CD4-positive, alpha-beta T cell (primary cell): Measurements from ENCODE around the gene UBE2N. TPM values are rescaled to one million over a fixed set of nuclear protein-coding genes. Genes with fewer than 3 reads are reported as not detected.
A peak's percentile ranks its signal among the peaks of the same experiment; 100 is the strongest.

ENCODE experiments used
- ATAC-seq: fragments of 200-7000 bp; cut with Tn5 transposase; one replicate; pipeline ENCODE4 v1.10.0; 2022; ENCODE audit warnings: mild to moderate bottlenecking; ENCODE audit not compliant: poor library complexity
- CTCF ChIA-PET: fragments of 350-600 bp; sonication (Branson Sonifier 250); formaldehyde crosslinking; loops from one replicate; lab custom pipeline; 2021; ENCODE audit warnings: antibody characterized with exemption, inconsistent platforms; lab: Charles Lee
- POLR2A ChIA-PET: fragments of 350-600 bp; sonication (Branson Sonifier 250); formaldehyde crosslinking; loops from one replicate; lab custom pipeline; 2021; ENCODE audit warnings: antibody characterized with exemption, inconsistent platforms; lab: Charles Lee
- DNase-seq, 14 experiments: peaks; one replicate each; pipeline ENCODE4 v3.0.0-alpha.2; 2013 to 2020; ENCODE audit warnings: mixed read lengths in 2 of 14
- H3K27ac ChIP-seq, 2 donors: one replicate each; pipeline versions ENCODE4 v1.5.1 to v1.7.0; 2013; ENCODE audit warnings: low read length in 2 of 2, low read depth in 1 of 2, mild to moderate bottlenecking in 1 of 2
- H3K27me3 ChIP-seq, 2 experiments: 1 replicate in 1 of 2; 2 replicates in 1 of 2; pipeline versions ENCODE4 v1.6.1 to v1.7.0; 2013; ENCODE audit warnings: low read length in 2 of 2, control low read depth in 1 of 2, mild to moderate bottlenecking in 1 of 2, moderate library complexity in 1 of 2; ENCODE audit not compliant: insufficient read depth in 2 of 2, control insufficient read depth in 1 of 2
- H3K36me3 ChIP-seq: one replicate; pipeline ENCODE4 v1.6.1; 2013; ENCODE audit warnings: low read length, control low read depth; ENCODE audit not compliant: insufficient read depth
- H3K4me1 ChIP-seq: one replicate; pipeline ENCODE4 v1.6.1; 2013; ENCODE audit warnings: low read length, control low read depth; ENCODE audit not compliant: insufficient read depth
- H3K4me3 ChIP-seq: one replicate; pipeline ENCODE4 v1.5.1; 2013; ENCODE audit warnings: mild to moderate bottlenecking, low read length, moderate library complexity
- H3K9me3 ChIP-seq, 2 experiments: 1 replicate in 1 of 2; 2 replicates in 1 of 2; pipeline versions ENCODE4 v1.6.1 to v1.7.0; 2013; ENCODE audit warnings: low read length in 2 of 2, mild to moderate bottlenecking in 2 of 2, control low read depth in 1 of 2, moderate library complexity in 1 of 2; ENCODE audit not compliant: control insufficient read depth in 1 of 2, insufficient read depth in 1 of 2
- H3K27ac Mint-ChIP-seq: one replicate; pipeline ENCODE4 v1.8.0; 2020; ENCODE audit warnings: mixed read lengths
- H3K27me3 Mint-ChIP-seq: one replicate; pipeline ENCODE4 v1.8.0; 2021; ENCODE audit warnings: mixed read lengths
- H3K36me3 Mint-ChIP-seq: one replicate; pipeline ENCODE4 v1.8.0; 2021; ENCODE audit warnings: low read depth, mixed read lengths
- H3K4me1 Mint-ChIP-seq: one replicate; pipeline ENCODE4 v1.8.0; 2021; ENCODE audit warnings: low read depth, mixed read lengths
- H3K4me3 Mint-ChIP-seq: one replicate; pipeline ENCODE4 v1.8.0; 2020; ENCODE audit warnings: mild to moderate bottlenecking, mixed read lengths
- H3K9me3 Mint-ChIP-seq: one replicate; pipeline ENCODE4 v1.8.0; 2020; ENCODE audit warnings: mixed read lengths
- CTCF ChIP-seq: fragments of 200-600 bp; IDR thresholded peaks from one replicate; pipeline ENCODE4 v1.8.0; 2022; ENCODE audit warnings: antibody characterized with exemption, mild to moderate bottlenecking
- intact Hi-C, 2 experiments: fragments of 100-400 bp; cut with DNase I in 1 of 2; cut with micrococcal nuclease in 1 of 2; formaldehyde crosslinking; loops; one replicate each; pipeline versions ENCODE4 v1.15.1 to v1.9.0; 2023 to 2025; cut with DNase I, micrococcal nuclease
- total RNA-seq, 174 experiments: library from RNA in 2 of 174; stranded (reverse) in 2 of 174; gene quantifications; one replicate each; pipeline ENCODE4 v1.2.3 and lab custom pipeline; 2021 to 2026

Gene UBE2N
- total RNA-seq, 2 experiments from 2014 or later, result 89.8 to 101 TPM

DNA sequence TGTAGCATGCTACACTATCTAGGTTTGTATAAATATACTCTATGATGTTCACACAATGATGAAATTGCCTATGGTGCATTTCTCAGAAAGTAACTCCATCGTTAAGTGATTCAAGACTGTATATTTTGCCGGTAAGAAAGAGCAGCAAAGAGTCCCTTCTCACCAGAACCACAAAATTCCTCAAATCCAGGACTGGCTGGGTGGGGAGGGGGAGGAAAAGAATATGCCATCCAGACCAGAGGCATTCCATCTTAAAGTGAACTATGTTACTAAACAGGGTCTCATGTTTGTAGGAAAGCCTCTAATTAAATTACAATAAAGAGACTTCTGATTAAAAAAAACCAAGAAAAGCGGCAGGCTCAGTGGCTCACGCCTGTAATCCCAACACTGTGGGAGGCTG is 11.5 kb downstream of the UBE2N start:
- no peaks in the 10 kb centered on the region for H3K9me3 ChIP-seq
- ATAC-seq (no peak), DNase-seq (no peak)
- no peaks in the 10 kb centered on the region for H3K27me3 ChIP-seq
- no peak for TF ChIP-seq CTCF
- Mint-ChIP-seq H3K27me3 (no peaks in the 10 kb centered on the region), H3K9me3 (no peaks in the 10 kb centered on the region), H3K4me1 (peaks cover 85% of the 10 kb centered on the region), H3K27ac (peak overlapping the region; percentile 10), H3K4me3 (no peak overlapping the region), H3K36me3 (no peaks in the 10 kb centered on the region)
- peaks cover 2% of the 10 kb centered on the region for H3K36me3 ChIP-seq
- no peak overlapping the region for H3K27ac ChIP-seq
- ChIA-PET POLR2A (interaction anchor here (1.0 to 1.1 kb wide), 2 partner anchors 8 to 41 kb away, joined by 3 to 4 read pairs; no protein-coding TSS in a partner anchor), CTCF (no interaction called here)
- H3K4me3 ChIP-seq, result no peak overlapping the region
- intact Hi-C loops, result loop anchor here in 1 of 2 experiments (10.0 kb wide), 1 partner anchor 1795 kb away; no protein-coding TSS in a partner anchor
- peaks cover 50% of the 10 kb centered on the region for H3K4me1 ChIP-seq

GRCh38 chr12:93429852-93430251 is 11.9 kb downstream of the UBE2N start:
- no peaks in the 10 kb centered on the region for H3K9me3 ChIP-seq
- H3K4me3 ChIP-seq, result no peak overlapping the region
- H3K9me3 Mint-ChIP-seq, result no peaks in the 10 kb centered on the region
- no peak for ATAC-seq
- peaks cover 46% of the 10 kb centered on the region for H3K4me1 ChIP-seq
- no peak for TF ChIP-seq CTCF
- H3K27ac ChIP-seq, result no peak overlapping the region
- DNase-seq, result no peak
- H3K27me3 ChIP-seq, result no peaks in the 10 kb centered on the region
- no peaks in the 10 kb centered on the region for H3K36me3 Mint-ChIP-seq
- H3K4me1 Mint-ChIP-seq, result peaks cover 85% of the 10 kb centered on the region
- no peak overlapping the region for H3K4me3 Mint-ChIP-seq
- CTCF ChIA-PET, result no interaction called here
- peak overlapping the region; percentile 10 for H3K27ac Mint-ChIP-seq
- H3K27me3 Mint-ChIP-seq, result no peaks in the 10 kb centered on the region
- POLR2A ChIA-PET, result interaction anchor here (0.7 to 1.1 kb wide), 4 partner anchors 8 to 41 kb away, joined by 3 to 6 read pairs (median 4); no protein-coding TSS in a partner anchor
- intact Hi-C loops, result loop anchor here in 1 of 2 experiments (10.0 kb wide), 1 partner anchor 1795 kb away; no protein-coding TSS in a partner anchor
- H3K36me3 ChIP-seq, result peaks cover 2% of the 10 kb centered on the region

- H3K36me3 ChIP-seq, result peaks cover 2% of the 10 kb centered on the region
- no peaks in the 10 kb centered on the region for H3K27me3 ChIP-seq
- Mint-ChIP-seq H3K27me3 (no peaks in the 10 kb centered on the region), H3K4me3 (no peak overlapping the region), H3K27ac (no peak overlapping the region), H3K36me3 (no peaks in the 10 kb centered on the region), H3K4me1 (peaks cover 85% of the 10 kb centered on the region), H3K9me3 (no peaks in the 10 kb centered on the region)
- no peak for TF ChIP-seq CTCF
- ATAC-seq (no peak), DNase-seq (no peak)
- ChIA-PET POLR2A (interaction anchor here (0.7 to 1.1 kb wide), 4 partner anchors 8 to 41 kb away, joined by 3 to 6 read pairs (median 4); no protein-coding TSS in a partner anchor), CTCF (no interaction called here)
- no peak overlapping the region for H3K4me3 ChIP-seq
- H3K9me3 ChIP-seq, result no peaks in the 10 kb centered on the region
- H3K4me1 ChIP-seq, result peaks cover 44% of the 10 kb centered on the region
- intact Hi-C loops, result no loop called here
- H3K27ac ChIP-seq, result no peak overlapping the region
Measured at GRCh38 chr12:93429448-93429847, 12.3 kb downstream of the UBE2N start.
